ENCODE data around the gene IL17RE. TPM values are rescaled to one million over a fixed set of nuclear protein-coding genes. Genes with fewer than 3 reads are reported as not detected.

Gene IL17RE
- total RNA-seq, 2 experiments from 2014 or later, result 1.2 to 1.7 TPM

- H3K27ac Mint-ChIP-seq, result no peak overlapping the region
- POLR2A ChIA-PET, result interaction anchor here (0.7 to 2.3 kb wide), 4 partner anchors 9 to 13 kb away, joined by 3 to 6 read pairs (median 4); no protein-coding TSS in a partner anchor
- intact Hi-C loops (cut with micrococcal nuclease), result no loop called here
Observed at GRCh38 chr3:9955067-9955502, 52.4 kb downstream of the IL17RE start.

GRCh38 chr3:9955611-9956352 lies 53.1 kb downstream of the IL17RE start:
- H3K4me1 Mint-ChIP-seq (ENCODE audit: low read depth), result peaks cover 9% of the 10 kb centered on the region
- no peak overlapping the region for H3K4me3 Mint-ChIP-seq
- intact Hi-C loops (cut with micrococcal nuclease), result no loop called here
- ChIA-PET CTCF (interaction anchor here (0.8 kb wide), 2 partner anchors 10 to 23 kb away, joined by 3 to 4 read pairs; no protein-coding TSS in a partner anchor), POLR2A (interaction anchor here (0.7 to 2.3 kb wide), 2 partner anchors 8 to 9 kb away, joined by 3 to 6 read pairs; no protein-coding TSS in a partner anchor)
- no peaks in the 10 kb centered on the region for H3K9me3 Mint-ChIP-seq
- no peak overlapping the region for H3K27ac Mint-ChIP-seq
- DNase-seq (no peak), ATAC-seq (no peak)
- no peaks in the 10 kb centered on the region for H3K27me3 Mint-ChIP-seq
- H3K36me3 Mint-ChIP-seq (ENCODE audit: low read depth), result no peaks in the 10 kb centered on the region
- TF ChIP-seq CTCF (IDR thresholded peaks at IDR 0.05), result no peak

More at GRCh38 chr3:9955067-9955502, 52.4 kb downstream of the IL17RE start:
- Mint-ChIP-seq H3K36me3 (ENCODE audit: low read depth) (no peaks in the 10 kb centered on the region), H3K4me3 (no peak overlapping the region), H3K9me3 (no peaks in the 10 kb centered on the region), H3K27me3 (no peaks in the 10 kb centered on the region), H3K4me1 (ENCODE audit: low read depth) (peaks cover 13% of the 10 kb centered on the region)
- no peak for TF ChIP-seq CTCF (IDR thresholded peaks at IDR 0.05)
- no peak for DNase-seq
- CTCF ChIA-PET, result interaction anchor here (0.8 to 1.7 kb wide), 2 partner anchors 9 to 22 kb away, joined by 4 to 5 read pairs; no protein-coding TSS in a partner anchor
- no peak for ATAC-seq

- H3K9me3 Mint-ChIP-seq, result no peaks in the 10 kb centered on the region
- no peaks in the 10 kb centered on the region for H3K4me1 Mint-ChIP-seq (ENCODE audit: low read depth)
- no peak overlapping the region for H3K4me3 Mint-ChIP-seq
- TF ChIP-seq CTCF (IDR thresholded peaks at IDR 0.05), result no peak
- no peaks in the 10 kb centered on the region for H3K27me3 Mint-ChIP-seq
- ATAC-seq (no peak), DNase-seq (no peak)
- intact Hi-C loops (cut with micrococcal nuclease), result no loop called here
- no peaks in the 10 kb centered on the region for H3K36me3 Mint-ChIP-seq (ENCODE audit: low read depth)
- no peak overlapping the region for H3K27ac Mint-ChIP-seq
- POLR2A ChIA-PET, result no interaction called here
- CTCF ChIA-PET, result no interaction called here
Observed at GRCh38 chr3:9957214-9957613, 54.6 kb downstream of the IL17RE start.

- intact Hi-C loops (cut with micrococcal nuclease), result no loop called here
- CTCF ChIA-PET, result interaction anchor here (1.0 to 1.5 kb wide), 3 partner anchors 19 to 139 kb away, joined by 3 to 4 read pairs (median 3); no protein-coding TSS in a partner anchor
- POLR2A ChIA-PET, result interaction anchor here (0.6 to 1.1 kb wide), 2 partner anchors 21 to 35 kb away, joined by 3 to 4 read pairs; partner anchors contain the start of gene EMC3
- H3K4me3 Mint-ChIP-seq, result no peak overlapping the region
- ATAC-seq (no peak), DNase-seq (no peak)
- no peak for TF ChIP-seq CTCF (IDR thresholded peaks at IDR 0.05)
- H3K4me1 Mint-ChIP-seq (ENCODE audit: low read depth), result no peaks in the 10 kb centered on the region
- no peaks in the 10 kb centered on the region for H3K9me3 Mint-ChIP-seq
- H3K27me3 Mint-ChIP-seq, result no peaks in the 10 kb centered on the region
- H3K27ac Mint-ChIP-seq, result no peak overlapping the region
- H3K36me3 Mint-ChIP-seq (ENCODE audit: low read depth), result peaks cover 26% of the 10 kb centered on the region
Observed at GRCh38 chr3:9965200-9965875, 62.7 kb downstream of the IL17RE start.

Other genes with a start within 250 kb of the IL17RE start
- not detected for gene CPNE9, start 199.0 kb upstream of the IL17RE start, total RNA-seq
- 10 to 100 TPM; 28.2 to 32.3 TPM for gene BRPF1, start 171.1 kb upstream of the IL17RE start, total RNA-seq
- 10 to 100 TPM; 32.4 to 39.3 TPM for gene OGG1, start 152.9 kb upstream of the IL17RE start, total RNA-seq
- 10 to 100 TPM; 41.7 to 45.7 TPM for gene CAMK1, start 132.9 kb upstream of the IL17RE start, total RNA-seq
- 10 to 100 TPM; 57.5 to 58.3 TPM for gene TADA3, start 110.4 kb upstream of the IL17RE start, total RNA-seq
- gene ARPC4, start 109.8 kb upstream of the IL17RE start, total RNA-seq, result 100 to 1,000 TPM; 205 to 208 TPM
- gene TTLL3, start 92.6 kb upstream of the IL17RE start, total RNA-seq, result 10 to 100 TPM; 52.4 to 61.1 TPM
- 10 to 100 TPM; 78.8 to 83.5 TPM for gene RPUSD3, start 58.8 kb upstream of the IL17RE start, total RNA-seq
- gene CIDEC, start 22.6 kb upstream of the IL17RE start, total RNA-seq, result not detected
- 10 to 100 TPM; 29.7 to 30.3 TPM for gene JAGN1, start 12.2 kb upstream of the IL17RE start, total RNA-seq
- under 1 TPM; 0.22 to 0.32 TPM for gene IL17RC, start 14.2 kb downstream of the IL17RE start, total RNA-seq
- 10 to 100 TPM in 1 of 2 experiments, 1 to 10 TPM in 1; 9.4 to 13.0 TPM for gene CRELD1, start 31.0 kb downstream of the IL17RE start, total RNA-seq
- gene PRRT3, start 49.6 kb downstream of the IL17RE start, total RNA-seq, result 1 to 10 TPM; 5.6 to 5.7 TPM
- 10 to 100 TPM; 35.2 to 37.9 TPM for gene EMC3, start 84.0 kb downstream of the IL17RE start, total RNA-seq
- gene FANCD2, start 123.6 kb downstream of the IL17RE start, total RNA-seq, result 10 to 100 TPM; 90.3 to 97.9 TPM
- not detected for gene FANCD2OS, start 205.4 kb downstream of the IL17RE start, total RNA-seq
- gene BRK1, start 212.8 kb downstream of the IL17RE start, total RNA-seq, result 100 to 1,000 TPM; 107 to 108 TPM
- 10 to 100 TPM; 43.6 to 46.9 TPM for gene VHL, start 238.9 kb downstream of the IL17RE start, total RNA-seq

All from activated CD8-positive, alpha-beta T cell treated with anti-CD3 and anti-CD28 coated beads for 36 hours (primary cell).